GM12873 (cell line): ENCODE results near the gene ZSWIM3.

Experiments
- TF ChIP-seq, protein P1 (sequence below): IDR thresholded peaks from 2 replicates; pipeline ENCODE4 v1.5.1; 2012; ENCODE audit warnings: low read depth, mild to moderate bottlenecking, moderate library complexity, low read length, control low read depth; ENCODE audit not compliant: insufficient read depth; ENCODE audit errors: missing control alignments

Gene ZSWIM3

DNA sequence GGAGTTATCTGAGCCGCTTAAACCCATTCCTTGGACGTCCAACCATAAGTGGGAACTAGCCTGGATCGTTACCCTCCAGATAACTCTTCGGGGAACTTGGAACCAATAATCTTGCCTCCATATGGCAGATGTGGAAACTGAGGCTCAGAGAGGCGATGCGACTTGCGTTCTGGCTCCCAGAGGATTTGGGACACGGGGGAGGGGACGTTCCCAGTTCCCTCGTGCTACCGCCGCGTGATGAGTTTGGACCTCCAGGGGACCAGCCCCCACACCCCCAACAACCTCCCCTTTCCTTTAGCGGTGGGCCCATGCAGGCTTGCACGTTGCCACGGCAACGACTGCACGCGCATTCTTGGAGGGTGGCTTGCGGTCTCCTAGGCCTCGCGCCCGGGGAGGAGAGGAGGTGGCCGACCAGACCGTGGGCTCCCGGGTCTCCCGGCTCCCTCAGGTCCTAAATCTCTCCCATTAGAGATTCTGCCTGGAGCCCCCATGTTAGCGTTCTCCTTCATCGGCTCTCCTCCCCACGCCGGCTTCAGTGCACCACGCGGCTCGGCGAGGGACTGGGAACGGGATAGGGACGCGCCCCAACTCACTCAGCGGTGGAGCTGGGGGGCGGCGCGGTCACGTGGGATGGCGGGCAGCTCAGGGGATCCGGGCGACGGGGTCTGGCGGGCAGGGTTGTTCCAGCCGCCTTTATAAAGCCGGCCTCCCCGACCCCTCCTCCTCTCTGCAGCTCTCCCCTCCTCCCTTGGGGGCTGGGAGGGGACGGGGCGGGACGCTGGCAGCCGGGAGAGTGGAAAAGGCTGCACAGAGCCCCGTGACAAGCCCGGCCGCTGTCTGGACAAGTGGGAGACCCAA, 54.3 kb downstream of the ZSWIM3 start, which contains the start of gene PLTP:
Gene PLTP (minus strand): TSS at position 670 of the 858 bp plus-strand sequence. CDS start 703 bp downstream, outside the sequence.
- TF ChIP-seq, protein P1, sequence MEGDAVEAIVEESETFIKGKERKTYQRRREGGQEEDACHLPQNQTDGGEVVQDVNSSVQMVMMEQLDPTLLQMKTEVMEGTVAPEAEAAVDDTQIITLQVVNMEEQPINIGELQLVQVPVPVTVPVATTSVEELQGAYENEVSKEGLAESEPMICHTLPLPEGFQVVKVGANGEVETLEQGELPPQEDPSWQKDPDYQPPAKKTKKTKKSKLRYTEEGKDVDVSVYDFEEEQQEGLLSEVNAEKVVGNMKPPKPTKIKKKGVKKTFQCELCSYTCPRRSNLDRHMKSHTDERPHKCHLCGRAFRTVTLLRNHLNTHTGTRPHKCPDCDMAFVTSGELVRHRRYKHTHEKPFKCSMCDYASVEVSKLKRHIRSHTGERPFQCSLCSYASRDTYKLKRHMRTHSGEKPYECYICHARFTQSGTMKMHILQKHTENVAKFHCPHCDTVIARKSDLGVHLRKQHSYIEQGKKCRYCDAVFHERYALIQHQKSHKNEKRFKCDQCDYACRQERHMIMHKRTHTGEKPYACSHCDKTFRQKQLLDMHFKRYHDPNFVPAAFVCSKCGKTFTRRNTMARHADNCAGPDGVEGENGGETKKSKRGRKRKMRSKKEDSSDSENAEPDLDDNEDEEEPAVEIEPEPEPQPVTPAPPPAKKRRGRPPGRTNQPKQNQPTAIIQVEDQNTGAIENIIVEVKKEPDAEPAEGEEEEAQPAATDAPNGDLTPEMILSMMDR: no peak

DNA sequence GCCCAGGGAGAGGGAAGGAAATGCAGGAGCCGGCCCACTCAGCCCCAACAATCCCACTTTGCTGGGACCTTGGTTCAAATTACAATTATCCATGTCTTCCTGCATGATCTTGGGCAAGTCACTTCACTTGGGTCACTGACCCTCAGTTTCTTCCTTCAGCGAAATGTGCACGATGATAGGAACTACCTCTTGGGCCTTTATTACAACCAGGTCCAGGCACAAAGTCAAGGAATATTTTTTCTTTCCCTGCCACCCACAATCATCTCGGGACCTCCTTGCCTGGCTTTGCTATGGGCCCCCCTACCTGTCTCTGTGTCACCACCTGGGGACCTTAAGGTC, 54.9 kb downstream of the ZSWIM3 start:
- TF ChIP-seq, protein P1: no peak

DNA sequence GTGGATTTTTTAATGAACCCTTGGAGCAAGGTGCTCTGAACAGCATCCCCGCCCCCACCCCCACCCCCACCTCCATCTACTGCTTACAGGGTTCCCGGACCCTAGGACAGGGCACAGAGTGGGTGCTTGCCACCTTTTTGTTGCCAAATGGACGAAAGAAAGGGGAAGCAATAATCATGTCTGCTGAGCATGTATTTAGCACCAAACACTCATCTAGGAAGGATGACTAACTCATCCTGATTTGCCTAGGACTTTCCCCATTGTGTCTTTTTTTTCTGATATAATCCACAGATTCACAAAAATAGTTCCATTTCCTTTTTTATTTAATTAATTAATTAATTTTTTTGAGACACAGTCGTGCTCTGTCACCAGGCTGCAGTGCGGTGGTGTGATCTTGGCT, 55.7 kb downstream of the ZSWIM3 start:
- TF ChIP-seq, protein P1: no peak

DNA sequence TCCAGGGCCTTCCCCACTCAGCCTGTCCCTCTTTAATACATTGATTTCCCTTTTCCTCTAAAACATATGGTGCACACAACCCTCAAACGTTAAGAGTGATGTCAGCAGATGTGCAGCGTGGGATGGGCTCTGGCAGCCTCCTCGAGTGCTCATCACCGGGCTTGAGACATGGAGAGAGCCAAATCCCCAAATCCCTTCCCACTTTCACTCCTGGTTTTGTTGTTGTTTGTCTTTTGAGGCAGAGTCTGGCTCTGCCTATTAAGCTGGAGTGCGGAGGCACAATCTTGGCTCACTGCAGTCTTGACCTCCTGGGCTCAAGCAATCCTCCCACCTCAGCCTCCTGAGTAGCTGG, 60.4 kb downstream of the ZSWIM3 start:
- TF ChIP-seq, protein P1: no peak

DNA sequence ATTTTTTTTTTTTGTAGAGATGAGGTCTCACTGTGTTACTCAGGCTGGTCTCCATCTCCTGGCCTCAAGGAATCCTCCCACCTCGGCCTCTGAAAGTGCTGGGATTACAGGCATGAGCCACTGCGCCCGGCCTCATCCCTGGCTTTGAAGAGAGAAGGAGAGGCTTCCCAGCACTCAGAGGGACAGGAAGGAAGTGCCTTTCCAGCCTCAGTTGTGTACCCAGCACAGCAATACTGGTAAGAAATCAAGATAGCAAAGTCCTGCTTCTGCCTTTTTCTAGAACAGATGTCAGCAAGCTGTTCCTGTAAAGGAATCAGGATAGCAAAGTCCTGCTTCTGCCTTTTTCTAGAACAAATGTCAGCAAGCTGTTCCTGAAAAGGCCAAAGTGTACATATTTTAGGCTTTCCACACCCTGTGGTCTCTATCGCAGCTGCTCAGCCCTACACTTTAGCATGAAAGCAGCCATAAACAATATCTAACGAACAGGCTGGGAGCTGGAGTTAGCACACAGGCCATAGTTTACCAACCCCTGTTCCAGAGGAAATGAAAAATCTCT, 60.8 kb downstream of the ZSWIM3 start:
- TF ChIP-seq, protein P1: no peak

DNA sequence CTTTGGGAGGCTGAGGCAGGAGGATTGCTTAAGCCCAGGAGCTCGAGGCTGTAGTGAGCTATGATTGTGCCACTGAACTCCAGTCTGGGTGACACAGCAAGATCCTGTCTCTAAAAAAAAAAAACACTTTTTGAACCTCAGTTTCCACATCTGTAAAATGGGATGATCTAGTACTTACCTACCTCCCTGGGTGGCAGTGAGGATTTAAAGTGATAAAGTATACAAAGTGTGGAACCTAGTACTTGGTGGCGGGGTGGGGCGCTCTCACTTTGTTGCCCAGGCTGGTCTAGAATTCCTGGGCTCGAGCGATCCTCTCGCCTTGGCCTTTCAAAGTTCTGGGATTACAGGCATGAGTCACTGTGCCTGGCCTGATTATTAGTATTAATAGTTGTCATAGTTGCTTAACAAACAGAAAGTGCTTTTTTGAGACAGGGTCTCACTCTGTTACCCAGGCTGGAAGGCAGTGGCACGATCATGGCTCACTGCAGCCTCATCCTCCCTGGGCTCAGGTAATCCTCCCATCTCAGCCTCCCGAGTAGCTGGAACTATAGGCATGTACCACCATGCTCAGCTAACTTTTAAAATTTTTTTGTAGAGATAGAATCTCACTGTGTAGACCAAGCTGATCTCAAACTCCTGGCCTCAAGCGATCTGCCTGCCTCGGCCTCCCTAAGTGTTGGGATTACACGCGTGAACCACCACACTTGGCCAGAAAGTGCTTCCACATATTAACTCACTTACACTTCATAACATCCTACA, 61.5 kb downstream of the ZSWIM3 start:
- TF ChIP-seq, protein P1: no peak
